Measurements from ENCODE around the gene MBP.

- no peak for TF ChIP-seq CTCF (IDR thresholded peaks at IDR 0.05 in 2 of 3, conservative IDR thresholded peaks at IDR 0.05 in 1 of 3; ENCODE audit: control insufficient read depth in 2 of 3, extremely low read depth in 1 of 3, insufficient read depth in 1 of 3, low read depth in 3 of 3, low read length in 3 of 3)
- TF ChIP-seq, protein P1, sequence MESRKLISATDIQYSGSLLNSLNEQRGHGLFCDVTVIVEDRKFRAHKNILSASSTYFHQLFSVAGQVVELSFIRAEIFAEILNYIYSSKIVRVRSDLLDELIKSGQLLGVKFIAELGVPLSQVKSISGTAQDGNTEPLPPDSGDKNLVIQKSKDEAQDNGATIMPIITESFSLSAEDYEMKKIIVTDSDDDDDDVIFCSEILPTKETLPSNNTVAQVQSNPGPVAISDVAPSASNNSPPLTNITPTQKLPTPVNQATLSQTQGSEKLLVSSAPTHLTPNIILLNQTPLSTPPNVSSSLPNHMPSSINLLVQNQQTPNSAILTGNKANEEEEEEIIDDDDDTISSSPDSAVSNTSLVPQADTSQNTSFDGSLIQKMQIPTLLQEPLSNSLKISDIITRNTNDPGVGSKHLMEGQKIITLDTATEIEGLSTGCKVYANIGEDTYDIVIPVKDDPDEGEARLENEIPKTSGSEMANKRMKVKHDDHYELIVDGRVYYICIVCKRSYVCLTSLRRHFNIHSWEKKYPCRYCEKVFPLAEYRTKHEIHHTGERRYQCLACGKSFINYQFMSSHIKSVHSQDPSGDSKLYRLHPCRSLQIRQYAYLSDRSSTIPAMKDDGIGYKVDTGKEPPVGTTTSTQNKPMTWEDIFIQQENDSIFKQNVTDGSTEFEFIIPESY (IDR thresholded peaks at IDR 0.05), result no peak
- TF ChIP-seq RFX5 (IDR thresholded peaks at IDR 0.05; ENCODE audit: low read depth, low read length), result no peak
- TF ChIP-seq JUND (IDR thresholded peaks at IDR 0.05; ENCODE audit: low read depth, low read length), result no peak
These were observed 160.3 kb downstream of the MBP start for GRCh38 chr18:76972241-76972640.

All from GM12878 (cell line).